HepG2 (cell line): ENCODE measurements around the gene FAM193A. TPM values are rescaled to one million over a fixed set of nuclear protein-coding genes. Genes with fewer than 3 reads are reported as not detected.

Experiments used
- ATAC-seq: fragments of 200-7000 bp; cut with Tn5 transposase; 3 replicates; pipeline ENCODE4 v1.9.1; 2020; ENCODE audit warnings: mild to moderate bottlenecking, moderate library complexity
- BruUV-seq: library from RNA; stranded (reverse); fragments of 400-500 nt; replicated peaks from 2 replicates; lab custom pipeline; 2021; lab: Mats Ljungman, UMichigan
- CTCF ChIA-PET: fragments of 300-600 bp; formaldehyde crosslinking; extraction: SDS; loops from one replicate; lab custom pipeline; 2021; ENCODE audit warnings: low total read pairs, inconsistent platforms, low intra/inter-chr PET ratio; lab: Yijun Ruan, JAX
- POLR2A ChIA-PET: fragments of 350-600 bp; sonication (Branson Sonifier 250); formaldehyde crosslinking; loops from one replicate; lab custom pipeline; 2020; ENCODE audit warnings: antibody characterized with exemption, inconsistent platforms; lab: Yijun Ruan, JAX
- DNase-seq: peaks from one replicate; pipeline ENCODE4 v3.0.0-alpha.2; 2015; ENCODE audit warnings: low spot score
- FAIRE-seq: peaks from 3 replicates; lab custom pipeline; 2011; peaks lifted over from hg19 to GRCh38; lab: Jason Lieb, UNC
- H2AFZ ChIP-seq: one replicate; pipeline ENCODE4 v1.6.1; 2011; ENCODE audit warnings: low read length, inconsistent platforms
- H3K27ac ChIP-seq: fragments of 300-600 bp; 3 replicates; pipeline ENCODE4 v1.8.0; 2011; ENCODE audit warnings: mixed run types, mild to moderate bottlenecking, mixed read lengths, low read length, inconsistent platforms; ENCODE audit not compliant: insufficient read depth; ENCODE audit errors: extremely low read length
- H3K27me3 ChIP-seq, 2 experiments: fragments of 200-600 bp in 1 of 2; 2 replicates in 1 of 2; 3 replicates in 1 of 2; pipeline versions ENCODE4 v1.6.0 to v1.8.0; 2011; ENCODE audit warnings: low read length in 2 of 2, mild to moderate bottlenecking in 2 of 2, moderate library complexity in 2 of 2, inconsistent platforms in 1 of 2; ENCODE audit not compliant: insufficient read depth in 2 of 2, control insufficient read depth in 1 of 2
- H3K36me3 ChIP-seq, 2 experiments: fragments of 200-600 bp in 1 of 2; replicated peaks in 1 of 2; 2 replicates in 1 of 2; 3 replicates in 1 of 2; pipeline versions ENCODE4 v1.5.1 to v1.8.0; 2011; ENCODE audit warnings: low read length in 2 of 2, inconsistent platforms in 1 of 2; ENCODE audit not compliant: insufficient read depth in 2 of 2, control insufficient read depth in 1 of 2
- H3K4me1 ChIP-seq: 2 replicates; pipeline ENCODE4 v1.5.1; 2012; ENCODE audit warnings: low read length, inconsistent platforms; ENCODE audit not compliant: insufficient read depth
- H3K4me2 ChIP-seq: 2 replicates; pipeline ENCODE4 v1.6.0; 2011; ENCODE audit warnings: low read depth, low read length, inconsistent platforms
- H3K4me3 ChIP-seq, 3 experiments: fragments of 200-600 bp in 1 of 3; sonication (generic), shearing (Covaris generic) in 1 of 3; replicated peaks in 1 of 3; 2 replicates each; pipeline ENCODE4 v1.5.1; 2011 to 2016; ENCODE audit warnings: low read length in 3 of 3, inconsistent platforms in 2 of 3, low read depth in 2 of 3, mild to moderate bottlenecking in 2 of 3, control low read depth in 1 of 3, mixed read lengths in 1 of 3; ENCODE audit not compliant: insufficient read depth in 1 of 3
- H3K79me2 ChIP-seq: one replicate; pipeline ENCODE4 v1.6.1; 2011; ENCODE audit warnings: low read length, inconsistent platforms; ENCODE audit not compliant: insufficient read depth
- H3K9ac ChIP-seq: 2 replicates; pipeline ENCODE4 v1.6.0; 2011; ENCODE audit warnings: mild to moderate bottlenecking, low read depth, low read length, inconsistent platforms; ENCODE audit not compliant: insufficient read depth
- H3K9me3 ChIP-seq: 2 replicates; pipeline ENCODE4 v1.5.1; 2012; ENCODE audit warnings: mild to moderate bottlenecking, low read length
- H4K20me1 ChIP-seq: 2 replicates; pipeline ENCODE4 v1.6.0; 2011; ENCODE audit warnings: inconsistent platforms, mild to moderate bottlenecking, low read length, moderate library complexity; ENCODE audit not compliant: insufficient read depth
- CREB1 ChIP-seq, 2 experiments: fragments of 450-650 bp in 1 of 2; IDR thresholded peaks; 2 replicates each; pipeline ENCODE4 v1.6.1; 2016 to 2017; ENCODE audit warnings: control low read depth in 1 of 2, mild to moderate bottlenecking in 1 of 2, missing compliant biosample characterization in 1 of 2, missing genetic modification characterization in 1 of 2
- CREB3 ChIP-seq: sonication (generic); formaldehyde crosslinking; IDR thresholded peaks from 2 replicates; pipeline ENCODE4 v1.5.0; 2020; ENCODE audit warnings: missing genetic modification reagents
- FIP1L1 ChIP-seq: fragments of 200-400 bp; formaldehyde crosslinking; IDR thresholded peaks from 2 replicates; pipeline ENCODE4 v1.6.1; 2018; ENCODE audit warnings: low read depth, mild to moderate bottlenecking, low read length, moderate library complexity, borderline replicate concordance; ENCODE audit not compliant: insufficient read depth
- PCBP1 ChIP-seq: fragments of 200-400 bp; formaldehyde crosslinking; IDR thresholded peaks from 2 replicates; pipeline ENCODE4 v1.6.1; 2017; ENCODE audit warnings: mild to moderate bottlenecking, low read depth, low read length, borderline replicate concordance
- RBM39 ChIP-seq: fragments of 200-400 bp; formaldehyde crosslinking; IDR thresholded peaks from one replicate; pipeline ENCODE4 v1.6.1; 2018; ENCODE audit warnings: antibody characterized with exemption, mild to moderate bottlenecking, low read depth, low read length; ENCODE audit not compliant: poor library complexity, severe bottlenecking
- SOX13 ChIP-seq, 3 experiments: fragments of 450-650 bp in 1 of 3; sonication (generic) in 1 of 3; formaldehyde crosslinking in 1 of 3; IDR thresholded peaks in 2 of 3; conservative IDR thresholded peaks in 1 of 3; 2 replicates each; pipeline versions ENCODE4 v1.5.0 to v1.6.1; 2016 to 2020; ENCODE audit warnings: antibody characterized with exemption in 1 of 3, mild to moderate bottlenecking in 1 of 3, missing compliant biosample characterization in 1 of 3, missing genetic modification reagents in 1 of 3, moderate library complexity in 1 of 3
- TP53 ChIP-seq: sonication (generic); formaldehyde crosslinking; conservative IDR thresholded peaks from 2 replicates; pipeline ENCODE4 v1.4.0; 2020; ENCODE audit warnings: missing genetic modification reagents
- ZNF17 ChIP-seq: sonication (generic); formaldehyde crosslinking; IDR thresholded peaks from 2 replicates; pipeline ENCODE4 v1.5.0; 2020; ENCODE audit warnings: mild to moderate bottlenecking, missing genetic modification reagents
- ZNF343 ChIP-seq: sonication (generic); formaldehyde crosslinking; IDR thresholded peaks from 2 replicates; pipeline ENCODE4 v1.4.0; 2020; ENCODE audit warnings: mild to moderate bottlenecking, missing genetic modification reagents
- ZNF687 ChIP-seq: sonication (generic); formaldehyde crosslinking; IDR thresholded peaks from 2 replicates; pipeline ENCODE4 v1.5.1; 2020; ENCODE audit warnings: mild to moderate bottlenecking, missing genetic modification reagents, moderate library complexity
- WGBS: methylation state at CpG from one replicate; pipeline ENCODE4 v1.1.6; 2017; ENCODE audit warnings: low lambda C conversion rate; 5-methylcytosine and 5-hydroxymethylcytosine counted together
- in situ Hi-C: cut with HindIII; loops from 2 replicates; pipeline ENCODE4 v1.10.0; 2017; ENCODE audit warnings: low pct_unique_long_range_greater_than_20kb; ENCODE audit not compliant: extremely low pct_ligation_motif_present
- intact Hi-C: fragments of 100-400 bp; cut with micrococcal nuclease; formaldehyde crosslinking; loops from one replicate; pipeline ENCODE4 v1.10.0; 2022; ENCODE audit not compliant: unreplicated experiment
- polyA plus RNA-seq, 8 experiments: library from polyadenylated mRNA; depleted of rRNA in 3 of 8; stranded (reverse) in 7 of 8; unstranded in 1 of 8; fragments of >200 nt; fragmentation: Illumina TruSeq in 4 of 8; extraction: Trizol in 4 of 8; gene quantifications; 2 replicates each; pipeline versions ENCODE4 v1.2.1 to v1.2.3, GENCODE V29; 2011 to 2016; ENCODE audit warnings: low read depth in 4 of 8, missing spikeins in 1 of 8, mixed read lengths in 1 of 8; ENCODE audit not compliant: insufficient read depth in 1 of 8
- total RNA-seq, 5 experiments: library from RNA; depleted of rRNA; stranded (reverse); fragments of >200 nt; fragmentation: Illumina TruSeq; extraction: Trizol; gene quantifications; 2 replicates each; pipeline ENCODE4 v1.2.3, GENCODE V29; 2016; ENCODE audit warnings: low read depth in 1 of 5

FAM193A gene
- total and polyA plus RNA-seq, 2 of the 13 experiments (the other 11 are each of a cell fraction or from before 2014, with no cell fraction given): 5.7 to 8.7 TPM

DNA sequence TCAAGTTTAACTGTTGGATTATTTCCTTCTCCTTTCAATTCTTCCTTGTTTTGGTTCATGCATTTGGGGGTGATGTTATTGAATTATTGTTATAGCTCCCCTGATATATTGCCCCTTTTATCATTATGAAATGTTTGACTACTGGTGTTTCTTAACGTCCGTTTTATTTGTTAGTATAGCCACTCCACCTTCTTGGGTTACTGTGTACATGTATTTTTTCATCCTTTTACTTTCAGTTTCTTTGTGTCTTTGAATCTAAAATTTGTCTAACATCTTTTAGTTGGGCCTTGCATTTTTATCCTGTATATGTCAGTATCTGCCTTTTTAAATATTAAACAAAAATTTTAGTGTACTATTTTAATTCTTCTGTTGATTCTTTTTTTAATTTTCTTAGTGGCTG lies 131.0 kb downstream of the FAM193A start (continued):
- TF ChIP-seq FIP1L1: no peak

- H3K4me2 ChIP-seq: no peak overlapping the region
- no TSS peak for BruUV-seq
- no peak overlapping the region for H3K27ac ChIP-seq
- H3K9me3 ChIP-seq: no peaks in the 10 kb centered on the region
- in situ Hi-C loops: no loop called here
- ATAC-seq (no peak), FAIRE-seq (no peak), DNase-seq (no peak)
- peaks cover 26 to 78% of the 10 kb centered on the region in 2 experiments for H3K36me3 ChIP-seq
- no peaks in the 10 kb centered on the region for H3K4me1 ChIP-seq
- H4K20me1 ChIP-seq: no peaks in the 10 kb centered on the region
- H3K79me2 ChIP-seq: peaks cover 9% of the 10 kb centered on the region
- POLR2A ChIA-PET: no interaction called here
- H3K4me3 ChIP-seq: no peak overlapping the region
- no peak overlapping the region for H3K9ac ChIP-seq
- no peak overlapping the region for H2AFZ ChIP-seq
- intact Hi-C loops: no loop called here
- WGBS: 95% methylated on average over 10 of the region's 10 CpGs
- H3K27me3 ChIP-seq: no peaks in the 10 kb centered on the region
- CTCF ChIA-PET: no interaction called here
- no peak for TF ChIP-seq SOX13 (IDR thresholded peaks at IDR 0.05)
- TF ChIP-seq SOX13 (CRISPR knock-in tag; conservative IDR thresholded peaks at IDR 0.05 in 1 of 2, IDR thresholded peaks at IDR 0.05 in 1 of 2): no peak
- TF ChIP-seq RBM39: no peak
- no peak for TF ChIP-seq ZNF17 (CRISPR knock-in tag)
- no peak for TF ChIP-seq TP53 (CRISPR knock-in tag)
- TF ChIP-seq ZNF687: no peak
- no peak for TF ChIP-seq CREB3
- TF ChIP-seq PCBP1: no peak
- TF ChIP-seq ZNF343 (CRISPR knock-in tag): no peak
- no peak for TF ChIP-seq CREB1 (IDR thresholded peaks at IDR 0.05)
- TF ChIP-seq CREB1 (CRISPR knock-in tag; IDR thresholded peaks at IDR 0.05): no peak
These were observed 134.9 kb downstream of the FAM193A start for GRCh38 chr4:2671267-2671895.
